Ascending aorta (tissue), 2 donors: ENCODE data around the gene OR2A2. TPM values are rescaled to one million over a fixed set of nuclear protein-coding genes. Genes with fewer than 3 reads are reported as not detected.

Experiments used
- DNase-seq, 2 donors: peaks; one replicate each; pipeline ENCODE4 v3.0.0-alpha.2; 2019; ENCODE audit warnings: low spot score in 2 of 2
- H3K27ac ChIP-seq, 2 donors: fragments of 200-600 bp; sonication (generic); one replicate each; pipeline ENCODE4 v1.5.1; 2016 to 2017; ENCODE audit warnings: mild to moderate bottlenecking in 1 of 2
- H3K27me3 ChIP-seq: fragments of 200-600 bp; sonication (generic); one replicate; pipeline ENCODE4 v1.5.1; 2017
- H3K36me3 ChIP-seq, 2 donors: fragments of 200-600 bp; sonication (generic); one replicate each; pipeline ENCODE4 v1.5.1; 2016
- H3K4me1 ChIP-seq, 2 donors: fragments of 200-600 bp; sonication (generic); one replicate each; pipeline ENCODE4 v1.5.1; 2016 to 2017; ENCODE audit warnings: mild to moderate bottlenecking in 1 of 2
- H3K4me3 ChIP-seq, 2 donors: fragments of 200-600 bp; sonication (generic); one replicate each; pipeline ENCODE4 v1.5.1; 2016 to 2017; ENCODE audit warnings: mild to moderate bottlenecking in 1 of 2
- H3K9me3 ChIP-seq, 2 donors: fragments of 200-600 bp; sonication (generic); one replicate each; pipeline ENCODE4 v1.5.1; 2016
- CTCF ChIP-seq, 3 experiments: fragments of 200-600 bp in 2 of 3; fragments of 450-650 bp in 1 of 3; sonication (generic) in 2 of 3; IDR thresholded peaks; one replicate each; pipeline ENCODE4 v1.5.1; 2016 to 2019; ENCODE audit warnings: antibody characterized with exemption in 3 of 3, mild to moderate bottlenecking in 1 of 3, moderate library complexity in 1 of 3
- intact Hi-C: fragments of 100-400 bp; cut with DNase I; formaldehyde crosslinking; loops from one replicate; pipeline ENCODE4 v1.15.1; 2023
- total RNA-seq: library from RNA; depleted of rRNA; stranded (reverse); fragments of >200 nt; gene quantifications from one replicate; pipeline ENCODE4 v1.1.0, GENCODE V29; 2016

OR2A2 gene
- total RNA-seq, 1 donor from 2014 or later, result not detected

- Histone ChIP-seq H3K27ac (no peak overlapping the region), H3K36me3 (no peaks in the 10 kb centered on the region), H3K4me1 (peaks cover 0 to 4% of the 10 kb centered on the region in 2 donors), H3K4me3 (no peak overlapping the region), H3K9me3 (peaks cover 0 to 4% of the 10 kb centered on the region in 2 donors), H3K27me3 (no peaks in the 10 kb centered on the region)
- no peak for DNase-seq
- intact Hi-C loops, result no loop called here
- no peak for TF ChIP-seq CTCF (IDR thresholded peaks at IDR 0.05)
These were observed 22.7 kb upstream of the OR2A2 start for GRCh38 chr7:144086730-144087129.

- Histone ChIP-seq H3K4me3 (no peak overlapping the region), H3K36me3 (no peaks in the 10 kb centered on the region), H3K4me1 (peaks cover 0 to 4% of the 10 kb centered on the region in 2 donors), H3K9me3 (peaks cover 0 to 4% of the 10 kb centered on the region in 2 donors), H3K27ac (no peak overlapping the region), H3K27me3 (no peaks in the 10 kb centered on the region)
- TF ChIP-seq CTCF (IDR thresholded peaks at IDR 0.05), result no peak
- no peak for DNase-seq
- intact Hi-C loops, result no loop called here
These were observed 22.2 kb upstream of the OR2A2 start for GRCh38 chr7:144087230-144087629.

- no peak for TF ChIP-seq CTCF (IDR thresholded peaks at IDR 0.05)
- intact Hi-C loops, result no loop called here
- peaks cover 0 to 4% of the 10 kb centered on the region in 2 donors for H3K9me3 ChIP-seq
These were observed 18.7 kb upstream of the OR2A2 start for GRCh38 chr7:144090667-144091066.

GRCh38 chr7:144098776-144099175 is 10.6 kb upstream of the OR2A2 start:
- no peak overlapping the region for H3K27ac ChIP-seq
- intact Hi-C loops, result no loop called here
- DNase-seq, result no peak
- no peak overlapping the region for H3K4me3 ChIP-seq
- no peaks in the 10 kb centered on the region for H3K4me1 ChIP-seq
- no peaks in the 10 kb centered on the region for H3K9me3 ChIP-seq
- H3K27me3 ChIP-seq, result no peaks in the 10 kb centered on the region
- H3K36me3 ChIP-seq, result no peaks in the 10 kb centered on the region
- no peak for TF ChIP-seq CTCF (IDR thresholded peaks at IDR 0.05)

More at GRCh38 chr7:144090667-144091066, 18.7 kb upstream of the OR2A2 start:
- H3K27ac ChIP-seq, result no peak overlapping the region
- no peak for DNase-seq
- no peak overlapping the region for H3K4me3 ChIP-seq
- H3K27me3 ChIP-seq, result no peaks in the 10 kb centered on the region
- no peaks in the 10 kb centered on the region for H3K36me3 ChIP-seq
- H3K4me1 ChIP-seq, result peaks cover 0 to 4% of the 10 kb centered on the region in 2 donors

GRCh38 chr7:144100607-144101006 is 8.8 kb upstream of the OR2A2 start:
- Histone ChIP-seq H3K4me1 (no peaks in the 10 kb centered on the region), H3K9me3 (no peaks in the 10 kb centered on the region), H3K27ac (no peak overlapping the region), H3K36me3 (no peaks in the 10 kb centered on the region), H3K27me3 (no peaks in the 10 kb centered on the region), H3K4me3 (no peak overlapping the region)
- no peak for TF ChIP-seq CTCF (IDR thresholded peaks at IDR 0.05)
- DNase-seq, result no peak
- intact Hi-C loops, result no loop called here

GRCh38 chr7:144102041-144102440 is 7.3 kb upstream of the OR2A2 start:
- Histone ChIP-seq H3K4me1 (no peaks in the 10 kb centered on the region), H3K27ac (no peak overlapping the region), H3K36me3 (no peaks in the 10 kb centered on the region), H3K9me3 (no peaks in the 10 kb centered on the region), H3K4me3 (no peak overlapping the region), H3K27me3 (no peaks in the 10 kb centered on the region)
- intact Hi-C loops, result no loop called here
- no peak for TF ChIP-seq CTCF (IDR thresholded peaks at IDR 0.05)
- no peak for DNase-seq
